NCI-H1105 treated with DMSO at 0.1 percent for 48 hours (cell line): ENCODE data around the gene PTGES.

Experiments
- DNase-seq: peaks from one replicate; lab custom pipeline; 2025; lab: John Stamatoyannopoulos, UW

Gene PTGES

DNA sequence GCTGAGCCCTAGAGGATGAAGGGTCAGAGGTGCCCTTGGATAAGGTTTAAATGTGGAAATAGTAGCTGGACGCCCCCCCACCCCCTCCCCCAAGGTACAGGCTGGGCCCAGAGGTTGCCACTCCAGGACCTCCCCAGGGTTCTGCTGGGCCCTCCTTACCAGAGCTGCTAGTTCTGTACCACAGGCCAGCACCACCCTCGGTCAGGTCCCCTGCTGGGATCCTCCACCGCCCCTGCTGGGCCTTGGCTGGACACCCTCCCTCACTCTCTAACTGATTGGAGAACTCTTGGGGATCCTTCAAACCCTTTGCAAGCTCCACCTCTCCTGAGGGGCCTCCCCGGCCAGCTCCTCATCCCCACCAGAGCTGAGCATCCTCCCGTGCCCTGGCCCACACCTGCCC lies 34.9 kb downstream of the PTGES start:
- DNase-seq: no peak

DNA sequence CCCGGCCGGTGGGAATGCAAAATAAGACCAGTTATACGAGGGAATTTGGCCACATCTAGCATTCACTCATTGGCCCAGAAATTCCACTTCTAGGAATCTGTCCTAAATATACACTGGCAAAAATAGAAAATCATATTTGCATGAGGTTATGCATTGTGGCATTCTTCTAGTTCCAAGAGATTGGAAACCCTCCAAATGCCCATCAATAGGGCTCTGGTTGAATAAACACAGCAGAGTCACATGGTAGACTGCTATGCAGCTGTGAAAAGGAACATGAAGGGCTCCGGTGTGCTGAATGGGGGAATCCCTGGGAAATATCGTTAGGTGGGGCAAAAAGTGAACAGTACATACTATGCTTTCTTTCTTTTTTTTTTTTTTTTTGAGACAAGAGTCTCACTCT lies 36.8 kb downstream of the PTGES start:
- DNase-seq: no peak

DNA sequence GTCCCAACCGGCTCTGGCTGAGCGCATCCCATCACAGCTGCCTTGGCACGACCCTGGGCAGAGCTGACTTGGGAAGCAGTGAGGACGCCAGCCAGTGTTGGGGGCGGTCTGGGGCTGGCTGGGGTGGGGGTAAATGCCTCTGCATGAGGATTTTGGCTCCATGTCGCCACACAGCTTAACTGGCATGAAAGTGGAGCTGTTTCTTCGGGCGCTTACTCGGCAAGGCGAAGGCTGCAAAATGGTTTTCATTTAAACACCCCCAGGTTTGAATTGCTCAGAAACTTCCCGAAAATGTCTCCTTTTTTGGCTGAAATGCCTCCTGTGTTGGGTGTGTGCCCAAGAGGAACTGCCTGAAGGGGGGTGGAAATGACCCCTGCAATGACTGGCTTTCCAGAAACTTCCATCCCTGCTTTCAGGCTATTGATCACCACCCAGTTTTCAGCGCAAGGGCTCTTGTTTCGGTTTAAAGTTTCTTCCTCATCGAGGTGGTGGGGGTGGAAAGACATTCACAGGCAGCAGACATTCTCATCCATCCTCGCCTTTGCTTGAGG lies 38.3 kb downstream of the PTGES start:
- no peak for DNase-seq

DNA sequence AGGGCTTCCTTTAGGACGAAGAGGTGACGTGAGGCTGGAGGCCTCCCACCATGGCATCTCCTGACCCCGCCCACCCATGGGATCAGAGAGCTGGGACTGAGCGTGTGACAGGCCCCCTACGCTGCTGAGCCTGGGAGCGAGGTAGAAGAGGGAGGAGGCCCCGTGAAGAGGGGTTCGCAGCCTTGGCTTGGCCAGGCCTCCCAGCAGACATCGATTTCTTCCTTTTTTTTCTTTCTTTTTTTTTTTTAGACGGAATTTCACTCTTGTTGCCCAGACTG lies 39.5 kb downstream of the PTGES start:
- DNase-seq: no peak

DNA sequence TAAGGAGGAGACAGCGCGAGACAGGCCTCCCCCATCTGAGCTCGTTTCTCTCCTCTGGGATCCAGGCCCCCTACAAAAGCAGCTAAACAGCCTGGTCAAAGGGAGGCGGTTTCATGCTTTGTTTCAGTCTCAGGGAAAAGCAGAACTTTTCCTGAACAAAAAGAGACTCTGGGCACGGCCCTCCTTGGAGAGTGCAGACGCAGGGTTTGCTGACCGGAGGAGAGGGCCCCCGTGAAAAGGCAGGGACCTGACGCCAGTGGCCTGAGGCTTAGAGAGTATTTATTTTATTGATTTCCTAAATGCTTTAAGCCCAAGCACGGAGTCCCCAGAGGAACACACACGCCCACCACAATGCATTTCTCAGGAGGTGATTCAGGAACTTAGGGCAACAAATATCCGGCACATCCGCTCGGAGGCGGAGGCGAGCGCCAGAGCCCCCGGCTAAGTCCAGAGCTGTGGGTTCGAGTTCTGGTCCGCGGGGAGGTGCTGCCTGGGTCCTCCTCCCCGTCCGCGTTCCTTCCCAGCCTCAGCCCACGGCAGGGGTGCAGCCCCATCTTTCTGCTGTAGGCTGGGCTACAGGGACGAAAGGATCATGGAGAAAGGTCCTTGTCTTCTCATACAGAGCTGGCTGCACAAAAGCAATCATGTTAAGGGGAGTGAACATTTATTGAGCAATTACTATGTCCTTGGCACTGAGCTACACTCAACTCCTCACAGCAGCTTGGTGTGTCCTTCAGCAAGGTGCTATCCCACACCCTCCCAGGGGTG lies 40.0 kb downstream of the PTGES start:
- no peak for DNase-seq

DNA sequence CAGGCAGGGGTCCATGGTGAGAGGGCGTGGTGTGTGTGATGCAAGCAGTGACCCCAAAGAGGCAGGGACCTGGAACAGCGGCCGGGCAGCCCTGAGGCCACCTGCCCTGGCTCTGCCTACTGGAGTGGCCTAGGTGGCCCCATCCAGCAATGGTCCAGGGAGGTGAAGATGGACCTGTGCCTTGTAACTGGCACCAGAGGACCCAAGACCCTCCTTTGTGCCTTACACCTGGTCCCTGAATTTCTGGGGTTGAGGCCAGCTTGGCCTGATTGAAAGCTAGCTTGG lies 42.7 kb downstream of the PTGES start:
- DNase-seq: no peak

DNA sequence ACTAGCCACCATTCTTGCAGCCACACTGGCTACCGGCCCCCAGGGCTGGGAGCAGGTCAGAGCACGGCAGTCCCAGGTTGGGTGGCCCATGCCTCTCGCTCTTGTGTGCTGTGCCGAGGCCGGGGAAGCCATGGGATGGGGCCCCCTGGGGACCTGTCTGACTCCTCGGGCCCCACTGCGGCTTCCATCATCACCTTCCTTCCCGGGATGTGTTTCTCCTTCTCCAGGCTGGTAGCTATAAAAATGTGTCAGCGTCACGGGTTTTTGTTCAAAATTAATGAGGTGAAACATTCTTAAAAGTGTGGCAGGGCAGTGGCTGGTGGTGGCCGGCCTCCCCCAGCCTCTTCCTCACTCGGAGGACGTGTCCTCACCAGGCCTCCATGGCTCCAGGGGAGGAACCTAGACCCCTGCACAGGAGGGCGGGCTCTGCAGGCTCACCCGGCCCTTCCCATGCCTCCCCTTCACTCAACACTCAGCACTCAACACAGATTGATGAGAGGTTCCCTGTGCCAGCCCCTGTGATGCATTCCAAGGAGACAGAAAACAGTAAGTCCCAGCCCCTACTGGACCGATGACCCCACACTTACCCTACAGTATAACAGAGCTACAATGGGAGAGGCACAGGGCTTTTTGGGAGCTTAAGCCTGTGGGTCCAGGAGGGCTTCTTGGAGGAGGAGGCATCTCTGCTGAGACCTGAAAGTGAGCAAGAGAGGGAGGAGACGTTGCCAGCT lies 43.2 kb downstream of the PTGES start:
- DNase-seq: no peak

DNA sequence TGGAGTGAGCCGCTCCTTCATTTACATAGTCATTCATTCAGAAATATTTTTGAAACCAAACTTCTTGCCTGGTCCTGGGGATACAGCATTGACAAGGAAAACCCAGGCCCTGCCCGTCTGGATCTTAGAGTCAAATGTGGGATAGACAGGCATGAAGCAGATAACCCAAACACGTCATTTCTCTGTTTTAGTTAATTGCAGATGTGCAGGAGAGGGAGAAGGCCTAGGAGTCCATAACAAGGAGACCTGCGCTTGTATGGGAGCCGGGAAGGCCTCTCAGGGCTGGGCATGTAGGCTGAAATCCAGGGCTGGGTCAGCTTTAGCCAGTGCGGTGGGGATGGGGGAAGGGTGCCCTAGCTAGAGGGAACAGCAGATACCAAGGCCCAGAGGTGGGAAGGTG lies 44.0 kb downstream of the PTGES start:
- no peak for DNase-seq

DNA sequence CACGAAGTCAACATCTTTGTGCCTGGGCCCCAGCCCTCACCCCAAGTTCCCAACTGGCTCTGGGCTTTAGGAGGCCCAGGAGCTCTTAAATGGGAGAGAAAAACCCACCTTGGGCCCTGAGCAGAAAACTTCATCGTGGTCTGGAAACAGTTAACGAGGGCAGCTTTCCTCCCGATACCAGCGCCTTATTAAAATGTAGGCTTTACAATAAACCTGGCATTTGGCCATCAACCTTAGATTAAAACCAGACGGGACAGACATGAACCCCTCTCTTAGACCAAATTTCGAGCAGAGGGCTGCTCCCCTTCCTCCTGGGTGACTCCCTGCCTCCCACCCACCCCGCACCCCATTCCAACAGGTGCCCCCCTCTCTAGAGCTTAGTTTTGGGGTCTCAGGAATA lies 48.0 kb downstream of the PTGES start:
- no peak for DNase-seq

DNA sequence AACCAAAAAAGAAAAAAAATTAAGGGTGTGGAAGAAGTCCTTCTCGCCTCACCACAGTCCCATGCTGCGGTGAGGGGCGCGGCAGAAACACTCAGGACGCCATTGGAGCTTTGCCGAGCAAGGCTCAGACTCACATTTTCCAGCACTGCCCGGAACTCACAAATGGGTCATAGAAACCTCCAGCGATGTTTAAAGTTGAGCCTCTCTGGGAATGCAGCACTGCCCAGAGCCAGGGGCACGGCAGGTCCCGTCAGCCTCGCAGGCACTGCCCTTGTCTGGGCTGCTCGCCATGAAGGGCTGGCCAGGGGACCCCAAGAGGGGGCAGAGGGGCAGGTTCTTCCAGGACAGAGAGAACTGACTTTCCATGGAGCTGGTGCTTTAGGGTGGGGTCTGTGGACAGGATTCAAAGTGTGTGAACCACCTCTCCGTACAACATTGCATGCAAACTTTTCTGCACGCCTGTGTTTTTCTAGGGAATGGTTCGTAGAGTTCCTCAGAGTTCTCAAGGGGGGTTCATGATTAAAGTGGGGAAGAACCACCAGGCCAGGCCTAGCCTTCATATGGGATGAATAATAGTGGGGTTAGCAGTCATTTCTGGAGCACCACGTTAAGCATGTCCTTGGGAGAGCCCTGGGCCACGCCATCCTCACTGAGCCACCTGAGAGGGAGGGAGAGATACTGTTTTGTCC lies 49.0 kb downstream of the PTGES start:
- DNase-seq: no peak

DNA sequence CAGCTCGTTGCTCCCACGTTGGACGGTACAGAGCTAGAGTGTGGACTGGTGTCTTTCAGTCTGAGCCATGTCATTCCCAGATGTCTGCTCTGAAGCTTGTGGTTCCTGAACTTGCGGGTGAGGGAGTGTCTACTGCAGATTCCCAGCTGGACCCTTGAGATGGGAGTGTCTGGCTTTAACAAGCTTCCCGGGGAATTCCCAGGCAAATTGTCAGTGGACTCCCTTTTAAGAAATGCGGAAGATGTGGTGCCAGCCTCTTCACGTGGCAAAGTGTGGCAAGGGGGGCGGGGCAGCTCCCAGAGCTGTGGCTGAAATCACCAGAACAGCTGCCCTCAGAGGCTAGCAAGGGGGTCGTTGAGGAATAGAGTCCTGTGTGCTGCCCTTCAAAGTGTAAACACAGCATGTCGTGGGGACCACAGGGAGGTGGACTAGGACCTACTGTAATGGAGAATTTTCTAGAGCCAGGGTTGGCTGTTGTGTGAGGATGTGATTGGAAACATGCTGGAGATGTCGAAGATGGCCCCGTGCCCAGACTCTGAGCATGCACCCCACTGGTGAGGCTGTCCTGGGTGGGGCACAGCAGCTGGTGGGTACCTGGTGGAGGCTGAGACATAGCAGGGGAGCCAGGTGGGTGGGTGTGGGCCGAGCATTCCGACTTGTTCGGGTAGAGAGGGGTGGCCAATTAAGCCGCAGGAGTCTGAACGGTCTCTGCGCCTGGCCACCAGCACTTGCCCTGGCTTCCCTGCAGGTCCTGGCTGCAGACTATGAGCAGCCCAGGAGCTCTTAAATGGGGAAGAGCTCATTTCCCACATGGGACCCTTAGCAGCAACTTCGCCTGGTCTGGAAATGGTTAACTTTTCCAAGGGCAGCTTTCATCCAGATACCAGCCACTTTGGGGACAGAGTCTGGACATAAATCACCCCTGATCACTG lies 50.0 kb downstream of the PTGES start:
- DNase-seq: no peak

DNA sequence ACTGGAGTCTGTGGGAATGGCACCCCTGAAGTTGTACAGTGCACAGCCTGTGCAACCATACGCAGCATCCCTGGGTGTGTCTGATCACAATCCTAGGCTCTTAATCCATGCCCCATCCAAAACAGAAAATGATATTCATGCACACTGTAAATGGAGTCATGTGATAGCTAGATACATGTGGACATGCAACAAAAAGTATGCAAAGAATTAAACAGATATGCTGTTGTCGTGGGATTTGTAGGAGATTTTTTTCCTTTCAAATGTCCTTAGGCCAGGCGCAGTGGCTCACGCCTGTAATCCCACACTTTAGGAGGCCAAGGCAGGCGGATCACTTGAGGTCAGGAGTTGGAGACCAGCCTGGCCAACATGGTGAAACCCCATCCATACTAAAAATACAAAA lies 51.3 kb downstream of the PTGES start:
- no peak for DNase-seq

DNA sequence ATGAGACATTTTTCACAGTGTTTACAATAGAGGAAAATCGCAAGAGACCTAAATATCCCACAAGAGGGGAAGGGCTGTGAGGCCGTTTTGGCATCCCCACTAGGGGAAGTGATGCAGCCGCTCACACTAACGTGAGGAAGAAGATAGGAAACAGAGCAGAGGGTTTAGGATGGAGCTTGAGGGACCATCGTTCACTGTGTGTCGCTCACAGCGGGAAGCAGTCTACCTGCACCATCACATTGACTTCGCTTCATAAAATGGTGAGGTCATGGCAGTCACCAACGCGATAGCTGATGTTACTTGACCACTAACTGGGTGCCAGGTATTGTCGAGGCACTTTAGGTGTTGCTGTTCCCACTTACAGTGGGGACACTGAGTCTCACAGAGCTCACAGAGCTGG lies 51.8 kb downstream of the PTGES start:
- DNase-seq: no peak

DNA sequence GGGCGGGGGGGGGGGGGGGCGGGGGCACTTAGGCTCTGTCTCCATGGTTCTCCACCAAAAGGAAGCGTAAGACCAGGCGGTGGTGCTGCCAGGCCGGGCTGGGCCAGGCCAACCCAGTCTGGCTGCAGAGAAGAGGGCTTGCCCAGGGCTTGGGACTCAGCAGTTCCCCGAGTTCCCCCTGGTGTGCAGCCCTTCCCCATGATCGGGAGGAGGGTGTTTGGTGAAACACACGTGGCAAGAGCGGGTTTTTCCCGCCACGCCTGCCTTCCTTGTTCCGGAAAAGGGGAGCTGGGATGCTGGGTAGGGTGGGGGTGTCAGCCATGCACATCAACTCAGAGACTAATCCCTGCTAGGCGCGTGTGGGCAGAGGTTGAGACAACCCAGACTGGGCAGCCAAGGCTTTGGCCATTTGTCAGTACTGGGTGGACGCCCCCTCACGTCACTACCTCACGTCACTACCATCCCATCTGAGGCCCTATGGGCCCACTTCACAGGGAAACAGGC lies 54.5 kb downstream of the PTGES start:
- no peak for DNase-seq

DNA sequence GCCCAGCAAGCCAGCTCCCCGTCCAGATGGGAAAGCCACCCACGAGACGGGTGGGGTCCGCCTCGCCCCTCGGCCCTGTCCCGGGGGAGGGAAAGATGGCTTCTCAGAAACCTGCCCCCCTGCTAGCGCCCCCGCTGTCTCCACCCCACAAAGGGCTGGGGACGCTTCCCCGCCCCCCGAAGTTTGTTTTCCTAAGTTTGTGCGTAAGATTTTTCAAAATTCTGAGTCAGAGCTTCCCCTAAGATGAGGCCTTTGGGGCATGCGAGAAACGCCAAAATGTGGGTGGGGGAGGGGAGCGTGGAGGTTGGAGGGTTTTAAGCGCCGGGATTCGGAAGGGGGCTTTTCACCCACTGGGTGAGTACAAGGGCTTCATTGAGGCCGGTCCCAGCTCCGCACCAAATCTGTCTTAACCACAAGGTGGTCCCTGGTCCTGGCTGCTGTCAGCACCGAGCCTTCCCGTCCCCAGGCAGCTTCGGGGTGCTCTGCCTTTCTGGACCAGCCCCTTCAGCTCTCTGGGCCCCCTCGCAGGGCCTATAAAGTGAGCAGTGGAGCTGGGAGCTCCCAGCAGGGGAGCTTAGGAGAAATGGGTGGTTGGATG lies 55.1 kb downstream of the PTGES start:
- no peak for DNase-seq

DNA sequence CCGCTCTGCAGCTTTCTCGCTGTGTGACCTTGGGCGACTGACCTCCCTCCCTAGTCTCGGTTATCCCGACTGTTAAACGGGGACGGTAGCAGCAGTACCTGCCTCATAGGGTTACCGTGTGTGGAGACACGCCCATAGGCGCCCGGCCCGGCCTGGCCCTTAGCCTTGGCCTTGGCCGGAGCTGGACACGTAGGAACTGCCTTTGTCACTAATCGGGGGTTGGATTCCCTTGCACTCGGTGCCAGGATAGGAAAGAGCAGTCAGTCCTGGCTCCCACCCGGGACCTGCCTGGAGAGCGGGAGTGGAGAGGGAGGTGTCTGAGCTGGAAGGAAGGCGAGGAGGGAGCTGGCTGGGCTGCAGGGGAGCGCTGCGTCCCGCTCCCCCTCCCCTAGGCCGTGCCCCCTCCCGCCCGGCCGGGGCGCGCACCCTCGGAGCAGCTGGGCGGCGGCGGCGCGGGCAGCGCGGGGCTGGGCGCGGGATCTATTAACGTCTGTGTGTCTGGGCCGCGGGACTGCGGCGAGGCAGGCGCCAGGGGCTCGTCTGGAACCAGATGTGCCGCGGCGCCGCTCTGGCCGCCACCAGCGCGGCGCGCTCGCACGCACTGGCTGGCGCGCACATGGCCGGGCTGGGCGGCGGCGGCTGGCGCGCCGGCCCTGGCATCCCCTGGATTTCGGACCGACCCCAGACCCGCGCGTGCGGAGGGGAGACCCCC lies 55.7 kb downstream of the PTGES start:
- DNase-seq: peak; percentile 49

DNA sequence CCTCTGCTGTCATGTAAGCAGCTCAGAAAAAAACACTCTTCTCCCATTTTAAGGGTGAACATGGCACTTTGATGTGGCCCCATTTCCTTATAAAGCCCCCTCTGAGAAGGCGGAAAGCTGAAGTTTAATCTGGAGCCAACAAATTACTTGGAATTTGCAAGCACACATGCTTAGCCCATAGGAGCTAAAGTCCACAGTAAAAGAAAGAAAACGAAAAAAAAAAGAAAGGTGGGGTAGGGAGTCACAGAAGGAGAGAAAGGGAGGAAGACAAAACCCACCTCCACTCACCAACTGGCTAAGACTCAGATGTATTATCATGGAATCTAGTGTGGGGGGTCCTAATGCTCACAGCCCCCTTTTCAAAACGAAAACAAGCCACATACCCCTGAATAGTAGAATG lies 57.0 kb downstream of the PTGES start:
- no peak for DNase-seq

DNA sequence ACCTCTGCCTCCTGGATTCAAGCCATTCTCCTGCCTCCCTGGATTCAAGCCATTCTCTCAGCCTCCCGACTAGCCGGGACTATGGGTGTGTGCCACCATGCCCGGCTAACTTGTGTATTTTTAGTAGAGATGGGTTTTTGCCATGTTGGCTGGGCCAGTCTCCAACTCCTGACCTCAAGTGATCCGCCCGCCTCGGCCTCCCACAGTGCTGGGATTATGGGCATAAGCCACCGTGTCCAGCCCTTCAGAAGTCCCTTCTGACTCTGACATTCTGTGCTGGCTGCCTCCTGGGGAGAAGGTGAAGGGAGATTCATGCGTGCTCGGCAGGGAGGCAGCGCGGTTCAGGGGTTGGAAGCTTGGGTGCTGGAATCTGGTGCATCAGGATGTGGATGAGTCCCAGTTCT lies 58.6 kb downstream of the PTGES start:
- no peak for DNase-seq

DNA sequence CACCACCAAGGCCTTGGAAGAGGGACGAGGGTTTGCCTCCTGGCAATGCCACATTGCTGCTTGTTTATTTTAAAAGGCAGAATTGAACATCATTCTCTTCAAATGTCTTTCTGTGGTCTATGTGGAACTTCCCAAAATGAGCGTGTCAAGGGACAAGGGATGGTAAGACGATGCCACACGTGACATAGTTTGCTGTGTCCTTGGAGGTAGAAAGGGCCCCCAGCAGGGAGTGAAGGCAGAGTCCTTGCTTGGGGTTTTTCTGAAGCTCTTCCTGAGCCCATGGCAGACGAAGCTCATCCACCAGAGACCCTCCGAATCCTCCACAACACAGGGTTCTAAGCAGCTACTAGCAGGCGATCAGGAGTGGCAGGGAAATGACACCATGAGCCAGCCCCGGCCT lies 59.1 kb downstream of the PTGES start:
- DNase-seq: no peak

DNA sequence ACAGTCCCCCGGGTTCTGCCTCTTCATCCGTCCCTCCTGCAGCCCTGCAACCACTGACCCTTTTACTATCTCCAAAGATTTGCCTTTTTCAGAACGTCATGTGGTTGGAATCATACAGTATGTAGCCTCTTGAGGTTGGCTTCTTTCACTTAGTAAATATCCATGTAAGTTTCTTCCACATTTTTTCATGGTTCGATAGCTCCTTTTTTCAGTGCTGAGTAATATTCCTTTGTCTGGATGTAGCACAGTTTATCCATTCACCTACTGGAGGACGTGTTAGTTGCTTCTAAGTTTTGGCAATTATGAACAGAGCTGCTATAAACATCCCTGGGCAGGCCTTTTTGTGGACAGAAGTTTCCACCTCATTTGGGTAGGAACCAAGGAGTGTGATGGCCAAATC lies 60.3 kb downstream of the PTGES start:
- DNase-seq: no peak
